ENCODE results near the gene MYBPC3. TPM values are rescaled to one million over a fixed set of nuclear protein-coding genes. Genes with fewer than 3 reads are reported as not detected.

Gene MYBPC3
- total and polyA plus RNA-seq, 2 donors (not counting 3 experiments of a cell fraction or from before 2014, with no cell fraction given), result not detected

GRCh38 chr11:47333886-47334443 is 18.5 kb downstream of the MYBPC3 start:
- Histone ChIP-seq H3K79me2 (ENCODE audit: control insufficient read depth, insufficient read depth, low read length) (no peaks in the 10 kb centered on the region), H3K27me3 (ENCODE audit: control insufficient read depth in 2 of 2, insufficient read depth in 2 of 2, low read length in 2 of 2) (no peaks in the 10 kb centered on the region), H3K4me3 (replicated peaks in 1 of 3; ENCODE audit: insufficient read depth in 1 of 3, low read depth in 1 of 3, low read length in 3 of 3) (no peak overlapping the region), H3K4me1 (ENCODE audit: control insufficient read depth, extremely low read depth, insufficient read depth, low read length) (peaks cover 15% of the 10 kb centered on the region), H2AFZ (ENCODE audit: low read depth, low read length) (no peak overlapping the region), H4K20me1 (replicated peaks; ENCODE audit: control insufficient read depth, extremely low read depth, insufficient read depth, low read length) (no peaks in the 10 kb centered on the region), H3K36me3 (ENCODE audit: control insufficient read depth in 2 of 2, extremely low read depth in 1 of 2, insufficient read depth in 2 of 2, low read length in 2 of 2) (peaks cover 0 to 2% of the 10 kb centered on the region in 2 experiments), H3K27ac (ENCODE audit: insufficient read depth, low read depth, low read length) (no peak overlapping the region), H3K4me2 (ENCODE audit: insufficient read depth, low read length) (no peak overlapping the region), H3K9ac (replicated peaks; ENCODE audit: extremely low read depth, insufficient read depth, low read length) (no peak overlapping the region), H3K9me1 (replicated peaks; ENCODE audit: control insufficient read depth, extremely low read depth, insufficient read depth, low read length) (no peaks in the 10 kb centered on the region), H3K9me3 (replicated peaks; ENCODE audit: control insufficient read depth, insufficient read depth, low read length) (no peaks in the 10 kb centered on the region)
- ChIA-PET CTCF (interaction anchor here (1.1 to 1.5 kb wide), 2 partner anchors 9 to 21 kb away, joined by 3 to 6 read pairs; no protein-coding TSS in a partner anchor), POLR2A (no interaction called here)
- TF ChIP-seq MAX (IDR thresholded peaks at IDR 0.05; ENCODE audit: insufficient read depth, insufficient read length) (no peak), CTCF (IDR thresholded peaks at IDR 0.05; ENCODE audit: extremely low read depth in 1 of 2, insufficient read depth in 1 of 2, low read depth in 1 of 2, low read length in 2 of 2) (no peak), FOS (IDR thresholded peaks at IDR 0.05; ENCODE audit: borderline replicate concordance, insufficient read depth, low read length) (no peak), EZH2 (IDR thresholded peaks at IDR 0.05; ENCODE audit: borderline replicate concordance, low read depth, low read length, severe bottlenecking) (no peak)
- no peak for DNase-seq (ENCODE audit: low read depth, low spot score)
- dilution Hi-C loops (cut with MboI; ENCODE audit: extremely low pct_ligation_motif_present, low sequenced_read_pairs), result no loop called here
- BruUV-seq (replicated peaks), result no TSS peak
- intact Hi-C loops (cut with micrococcal nuclease), result no loop called here
- no peak for FAIRE-seq

- Histone ChIP-seq H3K4me2 (ENCODE audit: insufficient read depth, low read length) (no peak overlapping the region), H3K27me3 (ENCODE audit: control insufficient read depth in 2 of 2, insufficient read depth in 2 of 2, low read length in 2 of 2) (no peaks in the 10 kb centered on the region), H3K4me1 (ENCODE audit: control insufficient read depth, extremely low read depth, insufficient read depth, low read length) (peaks cover 16% of the 10 kb centered on the region), H3K9me3 (replicated peaks; ENCODE audit: control insufficient read depth, insufficient read depth, low read length) (no peaks in the 10 kb centered on the region), H3K36me3 (ENCODE audit: control insufficient read depth in 2 of 2, extremely low read depth in 1 of 2, insufficient read depth in 2 of 2, low read length in 2 of 2) (peaks cover 0 to 5% of the 10 kb centered on the region in 2 experiments), H3K9ac (replicated peaks; ENCODE audit: extremely low read depth, insufficient read depth, low read length) (no peak overlapping the region), H4K20me1 (replicated peaks; ENCODE audit: control insufficient read depth, extremely low read depth, insufficient read depth, low read length) (no peaks in the 10 kb centered on the region), H2AFZ (ENCODE audit: low read depth, low read length) (no peak overlapping the region), H3K4me3 (replicated peaks in 1 of 3; ENCODE audit: insufficient read depth in 1 of 3, low read depth in 1 of 3, low read length in 3 of 3) (no peak overlapping the region), H3K79me2 (ENCODE audit: control insufficient read depth, insufficient read depth, low read length) (no peaks in the 10 kb centered on the region), H3K27ac (ENCODE audit: insufficient read depth, low read depth, low read length) (no peak overlapping the region), H3K9me1 (replicated peaks; ENCODE audit: control insufficient read depth, extremely low read depth, insufficient read depth, low read length) (no peaks in the 10 kb centered on the region)
- dilution Hi-C loops (cut with MboI; ENCODE audit: extremely low pct_ligation_motif_present, low sequenced_read_pairs), result no loop called here
- BruUV-seq (replicated peaks), result no TSS peak
- no peak for FAIRE-seq
- POLR2A ChIA-PET, result no interaction called here
- intact Hi-C loops (cut with micrococcal nuclease), result no loop called here
- no peak for TF ChIP-seq CTCF (IDR thresholded peaks at IDR 0.05; ENCODE audit: extremely low read depth in 1 of 2, insufficient read depth in 1 of 2, low read depth in 1 of 2, low read length in 2 of 2)
- TF ChIP-seq MYC (IDR thresholded peaks at IDR 0.05; ENCODE audit: low read depth, low read length), result no peak
- TF ChIP-seq GATA2 (IDR thresholded peaks at IDR 0.05; ENCODE audit: insufficient read depth, insufficient read length, low read depth, low read length), result no peak
- no peak for TF ChIP-seq JUN (IDR thresholded peaks at IDR 0.05; ENCODE audit: borderline replicate concordance, insufficient read depth, insufficient read length, low read depth)
- no peak for TF ChIP-seq POLR2AphosphoS5 (IDR thresholded peaks at IDR 0.05; ENCODE audit: insufficient read depth, low read depth, low read length)
- TF ChIP-seq EZH2 (IDR thresholded peaks at IDR 0.05; ENCODE audit: borderline replicate concordance, low read depth, low read length, severe bottlenecking), result no peak
- TF ChIP-seq POLR2A (IDR thresholded peaks at IDR 0.05; ENCODE audit: low read depth, low read length), result no peak
- no peak for TF ChIP-seq MAX (IDR thresholded peaks at IDR 0.05; ENCODE audit: insufficient read depth, insufficient read length)
- no peak for TF ChIP-seq FOS (IDR thresholded peaks at IDR 0.05; ENCODE audit: borderline replicate concordance, insufficient read depth, low read length)
- CTCF ChIA-PET, result interaction anchor here (1.1 to 1.5 kb wide), 2 partner anchors 8 to 22 kb away, joined by 3 to 6 read pairs; no protein-coding TSS in a partner anchor
- DNase-seq (ENCODE audit: low read depth, low spot score), result no peak
Measured at GRCh38 chr11:47333526-47333845, 19.0 kb downstream of the MYBPC3 start.

All from endothelial cell of umbilical vein (primary cell).